ENCODE results near the gene CCDC14.

- no peak for TF ChIP-seq CTCF (IDR thresholded peaks at IDR 0.05)
- no peak for TF ChIP-seq ZFX (IDR thresholded peaks at IDR 0.05; ENCODE audit: borderline replicate concordance)
Measured at GRCh38 chr3:123953735-123954134, 7.3 kb downstream of the CCDC14 start.

Data from 22Rv1 (cell line).